GM18508 (cell line): ENCODE data around the gene AGK.
"Not testable (repeated sequence)": the region's sequence is repeated elsewhere in the genome, so short reads cannot be mapped to it uniquely, and the experiment has no call there.

Experiments used
- ATAC-seq: cut with Tn5 transposase; IDR thresholded peaks from one replicate; pipeline ENCODE4 v1.9.1; 2021; ENCODE audit warnings: moderate number of reproducible peaks; ENCODE audit not compliant: insufficient read depth, unreplicated experiment

The AGK gene

GRCh38 chr7:141582063-141582462 is 30.9 kb downstream of the AGK start:
- not testable (repeated sequence) for ATAC-seq

GRCh38 chr7:141584935-141585334 is 33.7 kb downstream of the AGK start:
- ATAC-seq = no peak

GRCh38 chr7:141585592-141586510 is 34.6 kb downstream of the AGK start:
- peak; percentile 79 for ATAC-seq

GRCh38 chr7:141586878-141587277 is 35.7 kb downstream of the AGK start:
- no peak for ATAC-seq

GRCh38 chr7:141587304-141587703 is 36.1 kb downstream of the AGK start:
- no peak for ATAC-seq

- no peak for ATAC-seq
These were observed 37.7 kb downstream of the AGK start for GRCh38 chr7:141588912-141589311.

GRCh38 chr7:141590071-141590470 is 38.9 kb downstream of the AGK start:
- ATAC-seq = no peak

GRCh38 chr7:141590666-141591065 is 39.5 kb downstream of the AGK start:
- no peak for ATAC-seq

- no peak for ATAC-seq
These were observed 41.9 kb downstream of the AGK start for GRCh38 chr7:141593134-141593533.

- no peak for ATAC-seq
These were observed 46.8 kb downstream of the AGK start for GRCh38 chr7:141597966-141598365.

GRCh38 chr7:141598408-141598807 is 47.2 kb downstream of the AGK start:
- ATAC-seq = no peak

GRCh38 chr7:141600168-141601006 is 49.2 kb downstream of the AGK start:
- ATAC-seq = no peak

GRCh38 chr7:141609576-141609975 is 58.4 kb downstream of the AGK start:
- no peak for ATAC-seq

GRCh38 chr7:141610671-141611070 is 59.5 kb downstream of the AGK start:
- no peak for ATAC-seq

GRCh38 chr7:141612861-141613260 is 61.7 kb downstream of the AGK start:
- no peak for ATAC-seq

- ATAC-seq = no peak
These were observed 66.1 kb downstream of the AGK start for GRCh38 chr7:141617280-141617679.

GRCh38 chr7:141619745-141620144 is 68.5 kb downstream of the AGK start:
- ATAC-seq = no peak

GRCh38 chr7:141624763-141625162 is 73.6 kb downstream of the AGK start:
- ATAC-seq = no peak

GRCh38 chr7:141630621-141631020 is 79.4 kb downstream of the AGK start:
- no peak for ATAC-seq

GRCh38 chr7:141631525-141631924 is 80.3 kb downstream of the AGK start:
- no peak for ATAC-seq

GRCh38 chr7:141634065-141634464 is 82.9 kb downstream of the AGK start:
- ATAC-seq = no peak
